ENCODE measurements around the gene GALK1. TPM values are rescaled to one million over a fixed set of nuclear protein-coding genes. Genes with fewer than 3 reads are reported as not detected.
A peak's percentile ranks its signal among the peaks of the same experiment; 100 is the strongest.

The GALK1 gene
- total and polyA plus RNA-seq, 3 donors from 2014 or later, result 31.9 to 50.7 (median 32.1) TPM

- no peak for DNase-seq
These were observed 8.4 kb downstream of the GALK1 start for GRCh38 chr17:75756451-75757085.

DNA sequence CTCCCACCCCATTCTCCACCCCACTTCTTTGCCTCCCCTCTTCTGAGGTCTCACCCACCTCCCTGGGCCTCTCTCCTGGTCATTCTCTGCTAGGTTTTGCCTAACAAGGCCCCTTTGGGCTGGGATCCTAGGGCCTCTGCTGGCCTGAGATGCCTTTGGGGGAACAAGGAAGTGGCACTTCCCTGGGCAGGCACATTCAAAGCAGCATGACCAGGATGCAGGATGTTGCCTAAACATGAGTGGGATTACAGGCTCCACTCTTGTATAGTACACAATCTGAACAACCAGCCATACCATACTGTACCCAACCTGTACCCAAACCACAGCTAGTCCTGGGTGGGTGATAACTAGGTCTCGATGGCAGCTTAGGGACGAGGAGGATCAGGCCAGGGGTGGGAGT lies 9.0 kb downstream of the GALK1 start:
- intact Hi-C loops (cut with DNase I; ENCODE audit: low total_unique reads), result no loop called here
- Histone ChIP-seq H3K27me3 (no peaks in the 10 kb centered on the region), H3K27ac (no peak overlapping the region), H3K36me3 (ENCODE audit: low read depth, missing control alignments) (no peaks in the 10 kb centered on the region), H3K9me3 (no peaks in the 10 kb centered on the region), H3K4me3 (no peak overlapping the region), H3K4me1 (peaks cover 17% of the 10 kb centered on the region)
- TF ChIP-seq, protein P1, sequence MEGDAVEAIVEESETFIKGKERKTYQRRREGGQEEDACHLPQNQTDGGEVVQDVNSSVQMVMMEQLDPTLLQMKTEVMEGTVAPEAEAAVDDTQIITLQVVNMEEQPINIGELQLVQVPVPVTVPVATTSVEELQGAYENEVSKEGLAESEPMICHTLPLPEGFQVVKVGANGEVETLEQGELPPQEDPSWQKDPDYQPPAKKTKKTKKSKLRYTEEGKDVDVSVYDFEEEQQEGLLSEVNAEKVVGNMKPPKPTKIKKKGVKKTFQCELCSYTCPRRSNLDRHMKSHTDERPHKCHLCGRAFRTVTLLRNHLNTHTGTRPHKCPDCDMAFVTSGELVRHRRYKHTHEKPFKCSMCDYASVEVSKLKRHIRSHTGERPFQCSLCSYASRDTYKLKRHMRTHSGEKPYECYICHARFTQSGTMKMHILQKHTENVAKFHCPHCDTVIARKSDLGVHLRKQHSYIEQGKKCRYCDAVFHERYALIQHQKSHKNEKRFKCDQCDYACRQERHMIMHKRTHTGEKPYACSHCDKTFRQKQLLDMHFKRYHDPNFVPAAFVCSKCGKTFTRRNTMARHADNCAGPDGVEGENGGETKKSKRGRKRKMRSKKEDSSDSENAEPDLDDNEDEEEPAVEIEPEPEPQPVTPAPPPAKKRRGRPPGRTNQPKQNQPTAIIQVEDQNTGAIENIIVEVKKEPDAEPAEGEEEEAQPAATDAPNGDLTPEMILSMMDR (IDR thresholded peaks at IDR 0.05), result no peak
- no peak for TF ChIP-seq POLR2A (IDR thresholded peaks at IDR 0.05)
- DNase-seq, result no peak
- WGBS, 2 donors, result 100% methylated on average over 2 of the region's 2 CpGs; no CpG with 5 or more reads in 1 of the 2 donors

More at GRCh38 chr17:75756451-75757085, 8.4 kb downstream of the GALK1 start:
- intact Hi-C loops (cut with DNase I; ENCODE audit: low total_unique reads), result no loop called here
- WGBS, 2 donors, result 89 to 93% methylated on average over 6 to 29 of the region's 29 CpGs
- no peaks in the 10 kb centered on the region for H3K36me3 ChIP-seq (ENCODE audit: low read depth, missing control alignments)
- no peak overlapping the region for H3K27ac ChIP-seq
- H3K4me1 ChIP-seq, result peaks cover 17% of the 10 kb centered on the region
- no peak for TF ChIP-seq POLR2A (IDR thresholded peaks at IDR 0.05)
- TF ChIP-seq, protein P1 (IDR thresholded peaks at IDR 0.05), result no peak
- no peaks in the 10 kb centered on the region for H3K27me3 ChIP-seq
- H3K4me3 ChIP-seq, result peak overlapping the region in 1 of 2 donors; percentile 7
- no peaks in the 10 kb centered on the region for H3K9me3 ChIP-seq

DNA sequence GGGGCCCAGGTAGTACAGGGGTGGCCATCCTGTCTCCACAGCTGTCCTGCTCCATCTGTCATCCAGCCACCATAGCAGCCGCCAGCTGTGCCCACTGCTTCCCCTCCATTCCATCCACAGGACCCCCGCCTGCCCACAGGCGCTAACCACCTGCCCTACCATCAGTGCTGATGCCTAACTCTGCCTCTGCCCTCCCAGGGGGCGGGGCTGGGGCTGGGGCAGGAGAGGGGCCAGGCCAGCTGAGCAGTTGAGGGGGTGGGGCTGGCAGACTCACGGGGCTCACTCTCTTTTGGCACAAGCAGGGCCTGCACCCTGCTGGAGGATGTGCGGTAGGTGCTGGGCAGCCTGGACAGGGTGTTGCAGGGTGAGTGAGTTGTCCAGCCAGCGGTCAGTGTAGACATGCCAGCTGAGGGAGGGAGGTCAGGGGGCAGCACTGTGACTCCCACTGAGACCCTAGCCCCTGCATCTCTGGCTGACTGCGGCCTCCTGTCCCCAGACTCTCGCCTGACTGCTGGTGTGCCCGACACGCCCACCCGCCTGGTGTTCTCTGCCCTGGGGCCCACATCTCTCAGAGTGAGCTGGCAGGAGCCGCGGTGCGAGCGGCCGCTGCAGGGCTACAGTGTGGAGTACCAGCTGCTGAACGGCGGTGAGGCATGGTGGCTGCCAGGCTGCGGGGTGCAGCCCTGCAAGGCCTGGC lies 9.6 kb downstream of the GALK1 start:
- no peaks in the 10 kb centered on the region for H3K27me3 ChIP-seq
- H3K27ac ChIP-seq, result no peak overlapping the region
- H3K36me3 ChIP-seq (ENCODE audit: low read depth, missing control alignments), result no peaks in the 10 kb centered on the region
- WGBS, 2 donors, result 82 to 93% methylated on average over 15 to 19 of the region's 20 CpGs
- no peak for DNase-seq
- H3K4me1 ChIP-seq, result peaks cover 18% of the 10 kb centered on the region
- no peak overlapping the region for H3K4me3 ChIP-seq
- H3K9me3 ChIP-seq, result no peaks in the 10 kb centered on the region
- no peak for TF ChIP-seq POLR2A (IDR thresholded peaks at IDR 0.05)
- TF ChIP-seq, protein P1 (IDR thresholded peaks at IDR 0.05), result no peak
- intact Hi-C loops (cut with DNase I; ENCODE audit: low total_unique reads), result no loop called here

DNA sequence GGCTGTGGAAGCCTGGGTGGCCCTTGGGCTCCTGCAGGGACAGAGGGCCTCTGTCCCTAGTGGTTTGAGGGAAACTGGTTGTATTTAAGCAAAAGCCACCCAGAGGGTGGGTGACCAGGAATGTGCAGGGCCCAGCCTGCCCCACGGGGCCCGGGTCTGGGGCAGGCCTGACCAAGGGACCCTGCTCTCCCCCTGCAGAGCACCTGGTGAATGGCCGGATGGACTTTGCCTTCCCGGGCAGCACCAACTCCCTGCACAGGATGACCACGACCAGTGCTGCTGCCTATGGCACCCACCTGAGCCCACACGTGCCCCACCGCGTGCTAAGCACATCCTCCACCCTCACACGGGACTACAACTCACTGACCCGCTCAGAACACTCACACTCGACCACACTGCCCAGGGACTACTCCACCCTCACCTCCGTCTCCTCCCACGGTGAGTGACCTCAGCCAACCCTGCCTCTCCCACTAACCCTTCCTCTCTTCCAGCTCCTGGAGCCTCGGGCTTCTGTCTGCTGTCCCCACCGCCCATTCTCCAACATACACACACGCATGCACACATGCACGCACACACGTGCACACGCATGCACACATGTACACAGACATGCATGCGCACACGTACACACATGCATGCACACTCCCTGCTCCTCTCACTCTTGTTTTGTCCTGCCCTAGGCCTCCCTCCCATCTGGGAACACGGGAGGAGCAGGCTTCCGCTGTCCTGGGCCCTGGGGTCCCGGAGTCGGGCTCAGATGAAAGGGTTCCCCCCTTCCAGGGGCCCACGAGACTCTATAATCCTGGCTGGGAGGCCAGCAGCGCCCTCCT lies 10.4 kb downstream of the GALK1 start:
- Histone ChIP-seq H3K27me3 (no peaks in the 10 kb centered on the region), H3K4me3 (no peak overlapping the region), H3K9me3 (no peaks in the 10 kb centered on the region), H3K4me1 (peaks cover 19% of the 10 kb centered on the region), H3K36me3 (ENCODE audit: low read depth, missing control alignments) (no peaks in the 10 kb centered on the region), H3K27ac (peak overlapping the region in 1 of 2 donors; percentile 63)
- no peak for DNase-seq
- TF ChIP-seq POLR2A (IDR thresholded peaks at IDR 0.05), result no peak
- intact Hi-C loops (cut with DNase I; ENCODE audit: low total_unique reads), result no loop called here
- 66 to 77% methylated on average over 20 to 27 of the region's 27 CpGs for WGBS, 2 donors
